NCI-H345 treated with DMSO at 0.1 percent for 48 hours (cell line): ENCODE results near the gene RPL28.

ENCODE experiments used
- DNase-seq: peaks from one replicate; lab custom pipeline; 2025; ENCODE audit not compliant: unreplicated experiment; lab: John Stamatoyannopoulos, UW

The RPL28 gene

GRCh38 chr19:55372316-55373081 is 13.2 kb upstream of the RPL28 start:
- no peak for DNase-seq

GRCh38 chr19:55373306-55373992 is 12.3 kb upstream of the RPL28 start:
- no peak for DNase-seq

DNA sequence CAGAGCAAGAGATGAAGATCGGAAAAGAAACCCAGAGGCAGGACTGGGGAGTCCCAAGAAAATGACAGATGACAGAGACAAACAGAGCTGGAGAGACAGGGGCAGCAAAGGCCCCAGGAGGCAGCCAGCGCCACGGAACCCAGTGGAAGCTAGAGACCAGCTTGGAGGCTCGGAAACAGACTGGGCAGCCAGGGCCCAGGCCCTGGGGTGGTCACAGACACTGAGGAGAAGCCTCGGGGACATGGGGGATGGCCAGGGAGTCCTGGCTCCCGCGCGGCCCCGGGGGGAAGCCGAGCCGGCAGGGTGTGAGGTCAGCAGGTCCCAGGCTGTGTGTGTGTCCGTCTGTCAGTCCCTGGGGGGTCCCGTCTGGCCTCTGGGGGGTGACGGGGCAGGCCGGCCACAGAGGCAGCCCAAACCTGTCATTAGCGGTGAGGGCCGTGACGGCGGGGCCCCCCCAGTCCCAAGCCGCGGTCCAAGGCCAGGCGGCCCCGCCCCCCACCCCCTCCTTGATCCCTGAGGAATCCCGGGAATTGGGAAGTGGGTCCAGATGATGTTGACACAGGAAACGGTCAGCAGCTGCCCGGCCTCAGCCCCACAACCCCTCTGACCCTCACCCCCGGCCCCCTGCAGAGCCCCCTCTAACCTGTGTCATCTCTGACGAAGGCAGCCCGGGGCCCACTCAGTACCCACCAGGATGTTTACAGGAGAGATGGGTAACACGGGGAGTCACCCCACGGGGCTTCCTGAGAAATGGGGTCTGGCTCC is 11.6 kb upstream of the RPL28 start:
- DNase-seq = no peak

- DNase-seq = no peak
Measured at GRCh38 chr19:55376241-55376933, 9.3 kb upstream of the RPL28 start, which contains the start of gene TMEM190. Gene TMEM190 (plus strand): TSS chr19:55376826. CDS start chr19:55376854, 28 bp downstream.

DNA sequence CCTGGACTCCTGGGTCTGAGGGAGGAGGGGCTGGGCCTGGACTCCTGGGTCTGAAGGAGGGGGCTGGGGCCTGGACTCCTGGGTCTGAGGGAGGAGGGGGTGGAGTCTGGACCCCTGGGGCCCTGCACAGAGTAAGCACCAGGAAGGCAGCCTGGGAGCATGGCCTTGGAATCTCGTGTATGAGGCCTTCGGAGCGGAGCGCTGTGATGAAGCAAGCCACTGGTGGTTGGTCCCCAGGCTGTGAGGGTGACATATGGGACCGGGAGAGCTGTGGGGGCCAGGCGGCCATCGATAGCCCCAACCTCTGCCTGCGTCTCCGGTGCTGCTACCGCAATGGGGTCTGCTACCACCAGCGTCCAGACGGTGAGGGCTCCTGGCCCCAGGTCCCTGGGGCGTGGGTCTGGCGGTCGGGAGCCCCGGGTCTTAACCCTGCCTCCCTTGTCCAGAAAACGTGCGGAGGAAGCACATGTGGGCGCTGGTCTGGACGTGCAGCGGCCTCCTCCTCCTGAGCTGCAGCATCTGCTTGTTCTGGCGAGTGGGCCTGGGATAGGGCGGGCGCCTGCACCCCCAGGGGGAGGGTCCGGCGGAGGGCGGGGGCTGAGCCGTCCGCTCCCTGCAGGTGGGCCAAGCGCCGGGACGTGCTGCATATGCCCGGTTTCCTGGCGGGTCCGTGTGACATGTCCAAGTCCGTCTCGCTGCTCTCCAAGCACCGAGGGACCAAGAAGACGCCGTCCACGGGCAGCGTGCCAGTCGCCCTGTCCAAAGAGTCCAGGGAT is 8.2 kb upstream of the RPL28 start:
- no peak for DNase-seq

GRCh38 chr19:55379174-55379573 is 6.6 kb upstream of the RPL28 start:
- no peak for DNase-seq

DNA sequence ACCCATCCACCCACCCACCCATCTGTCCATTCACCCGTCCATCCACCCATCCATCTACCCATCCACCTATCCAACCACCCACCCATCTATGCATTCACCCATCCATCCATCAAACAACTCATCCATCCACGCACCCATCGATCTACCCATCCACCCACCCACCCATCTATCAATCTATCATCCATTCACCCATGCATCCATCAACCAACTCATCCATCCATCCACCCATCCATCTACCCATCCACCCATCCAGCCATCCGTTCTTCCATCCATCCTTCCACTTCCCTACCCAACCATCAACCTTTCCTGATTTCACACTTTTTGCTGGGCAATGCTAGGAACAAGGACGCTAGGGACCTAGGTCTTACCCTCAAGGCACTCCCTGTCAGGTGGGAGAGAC is 3.7 kb upstream of the RPL28 start:
- DNase-seq = no peak

DNA sequence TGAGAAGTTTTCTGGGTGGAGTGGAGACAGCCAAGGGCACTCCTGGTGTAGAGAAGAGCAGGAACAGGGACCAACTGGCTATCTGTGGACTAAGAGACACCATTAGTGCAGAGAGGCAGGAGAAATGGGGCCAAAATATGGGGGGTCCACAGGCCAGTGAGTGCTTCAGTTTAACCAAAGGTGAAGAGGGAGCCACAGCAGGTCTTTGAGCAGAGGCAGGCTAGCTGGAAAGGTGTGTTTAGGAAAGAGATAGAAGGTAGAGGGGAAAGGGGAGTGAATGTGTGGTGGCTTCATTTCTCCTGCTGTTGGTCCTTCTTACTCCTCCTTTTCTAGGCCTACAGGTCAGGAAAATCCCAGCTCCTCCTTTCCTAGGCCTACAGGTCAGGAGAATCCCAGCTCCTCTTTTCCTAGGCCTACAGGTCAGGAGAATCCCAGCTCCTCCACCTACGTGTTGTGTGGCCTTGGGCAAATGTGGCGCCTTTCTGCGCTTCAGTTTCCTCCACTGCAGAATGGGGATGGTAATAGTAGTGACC is 3.1 kb upstream of the RPL28 start:
- DNase-seq = no peak

DNA sequence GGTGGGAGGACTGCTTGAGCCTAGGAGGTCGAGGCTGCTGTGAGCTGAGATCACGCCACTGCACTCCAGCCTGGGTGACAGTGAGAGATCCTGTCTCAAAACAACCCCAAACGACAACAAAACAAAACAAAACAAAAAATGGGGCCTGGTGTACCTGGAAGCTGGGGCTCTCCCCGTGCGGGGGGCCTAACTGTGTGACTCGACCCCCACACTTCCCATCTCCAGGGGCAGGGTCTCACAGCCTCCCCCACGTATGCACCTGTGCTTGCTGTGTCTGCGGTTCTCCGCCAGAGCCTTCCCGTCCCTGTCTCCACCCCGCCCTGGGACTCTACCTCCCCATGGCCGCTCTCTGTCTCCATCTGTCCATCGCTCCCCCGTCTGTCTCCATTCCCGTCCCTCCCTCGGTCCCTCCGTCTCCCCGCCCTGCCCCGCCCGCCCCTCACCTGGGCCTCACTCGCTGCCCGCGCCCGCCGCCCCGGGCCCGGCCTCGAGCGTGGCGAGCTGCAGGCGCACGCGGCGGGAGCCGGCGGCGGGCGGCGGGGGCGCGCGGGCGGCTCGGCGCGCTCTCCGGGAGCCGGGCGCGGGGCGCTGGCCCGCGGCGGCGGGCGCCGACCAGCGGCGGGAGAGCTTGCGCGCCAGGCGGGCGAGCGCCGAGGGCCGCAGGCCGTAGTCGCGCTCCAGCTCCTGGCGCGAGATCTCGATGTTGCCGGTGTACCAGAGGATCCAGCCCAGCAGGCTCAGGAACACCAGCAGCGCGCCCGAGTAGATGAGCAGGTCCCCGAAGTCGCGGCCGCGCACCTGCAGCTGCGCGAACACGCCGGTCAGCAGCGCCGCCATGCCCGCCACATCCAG is 2.2 kb upstream of the RPL28 start:
- no peak for DNase-seq

DNA sequence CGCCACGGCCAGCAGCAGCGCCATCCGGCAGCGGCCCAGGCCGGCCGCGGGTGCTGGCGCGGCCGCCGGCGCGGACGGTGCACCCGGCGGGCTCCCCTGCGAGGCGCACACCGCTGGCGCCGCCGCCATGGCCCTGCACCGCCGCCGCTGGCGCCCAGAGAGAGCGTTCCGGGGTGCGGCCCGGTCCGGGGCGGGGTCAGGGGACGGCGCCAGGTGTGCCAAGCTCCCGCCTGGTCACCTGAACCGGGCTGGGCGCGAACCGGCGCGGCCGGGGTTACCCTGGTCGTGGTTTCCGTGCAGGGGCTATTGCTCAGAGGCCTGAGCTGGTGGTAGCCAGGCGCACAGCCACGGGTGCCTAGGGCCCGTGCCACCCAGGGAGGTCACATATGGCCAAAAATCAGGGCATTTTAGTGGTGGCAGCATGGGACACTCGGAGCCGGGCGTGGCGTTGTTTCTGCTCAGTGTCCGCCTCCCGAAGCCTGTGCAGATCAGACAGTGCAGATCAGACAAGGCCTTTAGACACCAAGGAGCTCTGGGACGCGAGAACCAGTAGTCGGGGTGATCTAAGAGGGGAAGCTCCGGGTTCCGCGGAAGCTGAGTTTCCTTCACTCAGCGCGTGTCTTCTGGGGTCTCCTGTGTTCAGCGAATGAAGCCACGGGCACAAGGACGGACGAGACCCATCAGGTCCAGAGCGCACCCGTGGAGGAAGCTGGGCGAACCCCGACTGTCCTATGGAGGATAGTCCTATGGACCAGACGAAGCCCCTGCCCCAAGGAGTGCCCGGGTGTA is 1.4 kb upstream of the RPL28 start, which contains the start of gene TMEM238:
Gene TMEM238, minus strand, starts transcription at position 162 of the 789 bp plus-strand sequence. Its CDS starts 33 bp downstream, at position 129.
- no peak for DNase-seq

- peak; percentile 90 for DNase-seq
Measured at GRCh38 chr19:55384920-55385723, 610 bp upstream of the RPL28 start.

DNA sequence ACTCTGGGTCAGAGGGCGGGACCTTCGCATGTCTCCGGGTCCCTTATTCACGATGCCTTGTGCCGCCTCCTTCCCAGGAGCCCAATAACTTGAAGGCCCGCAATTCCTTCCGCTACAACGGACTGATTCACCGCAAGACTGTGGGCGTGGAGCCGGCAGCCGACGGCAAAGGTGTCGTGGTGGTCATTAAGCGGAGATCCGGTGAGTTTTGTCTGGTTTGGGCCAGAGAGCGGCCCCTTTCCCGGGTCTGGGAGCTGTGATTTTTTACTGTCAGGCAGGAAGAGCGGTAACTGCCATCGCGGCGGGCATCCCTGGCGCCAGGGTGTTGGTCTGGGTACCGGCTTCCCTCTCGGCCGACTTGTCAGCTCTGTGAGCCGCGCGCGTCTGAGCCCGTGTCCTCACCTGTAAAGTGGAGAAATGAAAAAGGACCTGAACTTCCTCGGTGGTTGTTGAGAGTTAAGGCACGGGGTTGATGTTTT is 800 bp downstream of the RPL28 start:
- no peak for DNase-seq

- DNase-seq = no peak
Measured at GRCh38 chr19:55387736-55388497, 2.2 kb downstream of the RPL28 start.

GRCh38 chr19:55389386-55390317 is 3.9 kb downstream of the RPL28 start:
- DNase-seq = no peak

DNA sequence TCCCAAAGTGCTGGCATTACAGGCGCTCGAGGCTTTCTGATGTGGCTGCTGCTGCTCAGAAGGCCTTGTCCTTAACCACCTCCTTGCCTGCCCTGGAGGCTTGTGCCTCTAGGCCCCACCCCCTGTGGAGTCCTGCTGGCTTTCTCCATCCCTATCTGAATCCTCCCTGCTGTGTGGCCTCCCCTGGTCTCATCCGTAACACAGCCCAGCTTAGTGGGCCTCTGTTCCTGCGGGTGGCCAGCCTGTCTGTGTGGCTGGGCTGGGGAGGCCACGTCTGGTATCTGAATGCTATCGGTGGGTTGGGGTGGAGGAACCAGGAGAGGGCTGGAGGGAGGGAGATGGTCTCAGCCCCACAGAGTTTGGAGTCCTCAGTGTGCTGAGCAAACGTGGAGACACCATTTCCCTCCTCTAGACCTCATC is 4.7 kb downstream of the RPL28 start:
- DNase-seq = no peak
